Urinary bladder (tissue), 4 donors: Measurements from ENCODE around the gene ACLY. TPM values are rescaled to one million over a fixed set of nuclear protein-coding genes. Genes with fewer than 3 reads are reported as not detected.
"Not testable (repeated sequence)": the region's sequence is repeated elsewhere in the genome, so short reads cannot be mapped to it uniquely, and the experiment has no call there.

Source experiments
- DNase-seq: peaks from one replicate; pipeline ENCODE4 v3.0.0-alpha.2; 2015; ENCODE audit errors: extremely low spot score
- H3K27ac ChIP-seq: one replicate; pipeline ENCODE4 v1.5.1; 2013; ENCODE audit warnings: low read depth, mild to moderate bottlenecking, moderate library complexity
- H3K36me3 ChIP-seq: one replicate; pipeline ENCODE4 v1.6.1; 2013; ENCODE audit warnings: mild to moderate bottlenecking, moderate library complexity; ENCODE audit not compliant: insufficient read depth
- H3K4me1 ChIP-seq: one replicate; pipeline ENCODE4 v1.6.1; 2013; ENCODE audit warnings: mild to moderate bottlenecking, moderate library complexity; ENCODE audit not compliant: insufficient read depth
- H3K4me3 ChIP-seq: one replicate; pipeline ENCODE4 v1.5.1; 2013; ENCODE audit warnings: low read depth, low read length
- WGBS: extraction: QIAGEN DNeasy Blood & Tissue Kit; methylation state at CpG from one replicate; pipeline ENCODE4 v1.1.7; 2013; 5-methylcytosine and 5-hydroxymethylcytosine counted together
- polyA plus RNA-seq: library from polyadenylated mRNA; stranded (reverse); fragments of 200-250 nt; gene quantifications from one replicate; pipeline ENCODE4 v1.2.3, GENCODE V29; 2013
- total RNA-seq: library from RNA; depleted of rRNA; stranded (reverse); fragments of >200 nt; gene quantifications from one replicate; pipeline ENCODE4 v1.2.3, GENCODE V29; 2014
- donor health status: healthy with polysubstance abuse.
- donor health status: healthy.

Gene ACLY
- total and polyA plus RNA-seq, 2 donors, result 51.7 to 64.1 TPM

- no peak for DNase-seq
Measured at GRCh38 chr17:41835800-41836549, 82.8 kb downstream of the ACLY start, which contains the start of gene NT5C3B. Gene NT5C3B (minus strand): TSS chr17:41836232. CDS start chr17:41836193, 39 bp downstream.

GRCh38 chr17:41835214-41835799 lies 83.4 kb downstream of the ACLY start:
- H3K4me3 ChIP-seq, result peak overlapping the region; percentile 95
- no peaks in the 10 kb centered on the region for H3K4me1 ChIP-seq
- 13% methylated on average over 13 of the region's 13 CpGs for WGBS
- peak overlapping the region; percentile 78 for H3K27ac ChIP-seq
- no peak for DNase-seq
- peaks cover 2% of the 10 kb centered on the region for H3K36me3 ChIP-seq

More at GRCh38 chr17:41835800-41836549, 82.8 kb downstream of the ACLY start, which contains the start of gene NT5C3B:
- Histone ChIP-seq H3K4me3 (peak within 1 kb of the TSS; percentile 95), H3K4me1 (no peaks in the 10 kb centered on the region), H3K27ac (peak within 1 kb of the TSS; percentile 78), H3K36me3 (peaks cover 2% of the 10 kb centered on the region)
- 2% methylated on average over 72 of the region's 72 CpGs for WGBS

GRCh38 chr17:41829961-41830360 lies 88.8 kb downstream of the ACLY start:
- not testable (repeated sequence) for H3K36me3 ChIP-seq, DNase-seq

GRCh38 chr17:41825175-41825845 lies 93.4 kb downstream of the ACLY start:
- 91% methylated on average over 19 of the region's 19 CpGs for WGBS
- H3K4me3 ChIP-seq, result no peak overlapping the region
- H3K27ac ChIP-seq, result no peak overlapping the region
- DNase-seq, result no peak
- H3K4me1 ChIP-seq, result no peaks in the 10 kb centered on the region
- H3K36me3 ChIP-seq, result peaks cover 3% of the 10 kb centered on the region

More at GRCh38 chr17:41829961-41830360, 88.8 kb downstream of the ACLY start:
- H3K27ac ChIP-seq, H3K4me3 ChIP-seq, H3K4me1 ChIP-seq: not testable (repeated sequence)
- WGBS, result 79% methylated on average over 10 of the region's 10 CpGs

- no peak overlapping the region for H3K4me3 ChIP-seq
- peaks cover 3% of the 10 kb centered on the region for H3K36me3 ChIP-seq
- 42% methylated on average over 7 of the region's 7 CpGs for WGBS
- no peaks in the 10 kb centered on the region for H3K4me1 ChIP-seq
- no peak for DNase-seq
- H3K27ac ChIP-seq, result no peak overlapping the region
Measured at GRCh38 chr17:41824086-41824485, 94.7 kb downstream of the ACLY start.

- Histone ChIP-seq H3K27ac (no peak overlapping the region), H3K4me1 (no peaks in the 10 kb centered on the region), H3K36me3 (peaks cover 3% of the 10 kb centered on the region), H3K4me3 (no peak overlapping the region)
- no peak for DNase-seq
- WGBS, result 85% methylated on average over 7 of the region's 7 CpGs
Measured at GRCh38 chr17:41823580-41823979, 95.2 kb downstream of the ACLY start.

- 81% methylated on average over 1 of the region's 1 CpG for WGBS
- H3K4me3 ChIP-seq, result no peak overlapping the region
- H3K36me3 ChIP-seq, result peaks cover 3% of the 10 kb centered on the region
- no peak overlapping the region for H3K27ac ChIP-seq
- H3K4me1 ChIP-seq, result no peaks in the 10 kb centered on the region
- DNase-seq, result no peak
Measured at GRCh38 chr17:41823141-41823524, 95.6 kb downstream of the ACLY start.

GRCh38 chr17:41822216-41823140 lies 96.3 kb downstream of the ACLY start:
- H3K4me3 ChIP-seq, result no peak overlapping the region
- no peak for DNase-seq
- 72% methylated on average over 12 of the region's 12 CpGs for WGBS
- peaks cover 3% of the 10 kb centered on the region for H3K36me3 ChIP-seq
- H3K27ac ChIP-seq, result no peak overlapping the region
- no peaks in the 10 kb centered on the region for H3K4me1 ChIP-seq

- 88% methylated on average over 14 of the region's 14 CpGs for WGBS
- Histone ChIP-seq H3K27ac (no peak overlapping the region), H3K4me3 (no peak overlapping the region), H3K36me3 (peaks cover 3% of the 10 kb centered on the region), H3K4me1 (no peaks in the 10 kb centered on the region)
- DNase-seq, result no peak
Measured at GRCh38 chr17:41821776-41822175, 97.0 kb downstream of the ACLY start.

GRCh38 chr17:41818024-41818423 lies 100.7 kb downstream of the ACLY start:
- Histone ChIP-seq H3K4me3 (no peak overlapping the region), H3K4me1 (no peaks in the 10 kb centered on the region), H3K36me3 (no peaks in the 10 kb centered on the region), H3K27ac (no peak overlapping the region)
- no peak for DNase-seq
- 96% methylated on average over 20 of the region's 20 CpGs for WGBS
